Retina (tissue), 1 donor: ENCODE measurements around the gene FCHSD2.
"Not testable (repeated sequence)": the region's sequence is repeated elsewhere in the genome, so short reads cannot be mapped to it uniquely, and the experiment has no call there.

ENCODE experiments used
- DNase-seq: peaks from one replicate; pipeline ENCODE4 v3.0.0-alpha.2; 2016

The FCHSD2 gene

DNA sequence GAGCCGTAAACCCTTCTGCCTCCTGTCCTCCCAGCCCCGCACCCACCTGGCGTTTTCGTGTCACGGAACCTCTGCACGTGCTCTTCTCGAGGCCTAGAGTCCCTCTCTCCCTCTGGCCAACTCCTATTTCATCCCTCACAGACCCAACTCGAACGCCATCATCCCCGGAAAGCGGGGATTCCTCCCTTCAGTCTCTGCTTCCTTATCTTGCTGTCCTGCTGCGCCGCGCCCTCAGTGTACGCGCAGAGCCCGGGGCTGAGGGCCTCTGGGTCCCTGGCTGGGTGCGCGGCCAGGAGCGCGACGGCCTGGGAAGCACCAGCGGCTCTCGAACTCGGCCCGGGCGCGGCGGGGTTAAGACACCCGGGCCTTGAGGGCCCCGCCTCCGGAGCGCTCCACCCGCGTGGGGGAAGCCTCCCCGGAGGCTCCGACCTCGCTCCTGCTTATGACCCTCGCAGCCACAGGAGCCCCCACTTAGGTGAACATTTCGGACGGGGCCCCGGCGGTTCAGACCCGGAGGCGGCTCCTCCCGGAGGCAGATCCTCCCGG lies 328.3 kb downstream of the FCHSD2 start:
- peak; percentile 96 for DNase-seq

DNA sequence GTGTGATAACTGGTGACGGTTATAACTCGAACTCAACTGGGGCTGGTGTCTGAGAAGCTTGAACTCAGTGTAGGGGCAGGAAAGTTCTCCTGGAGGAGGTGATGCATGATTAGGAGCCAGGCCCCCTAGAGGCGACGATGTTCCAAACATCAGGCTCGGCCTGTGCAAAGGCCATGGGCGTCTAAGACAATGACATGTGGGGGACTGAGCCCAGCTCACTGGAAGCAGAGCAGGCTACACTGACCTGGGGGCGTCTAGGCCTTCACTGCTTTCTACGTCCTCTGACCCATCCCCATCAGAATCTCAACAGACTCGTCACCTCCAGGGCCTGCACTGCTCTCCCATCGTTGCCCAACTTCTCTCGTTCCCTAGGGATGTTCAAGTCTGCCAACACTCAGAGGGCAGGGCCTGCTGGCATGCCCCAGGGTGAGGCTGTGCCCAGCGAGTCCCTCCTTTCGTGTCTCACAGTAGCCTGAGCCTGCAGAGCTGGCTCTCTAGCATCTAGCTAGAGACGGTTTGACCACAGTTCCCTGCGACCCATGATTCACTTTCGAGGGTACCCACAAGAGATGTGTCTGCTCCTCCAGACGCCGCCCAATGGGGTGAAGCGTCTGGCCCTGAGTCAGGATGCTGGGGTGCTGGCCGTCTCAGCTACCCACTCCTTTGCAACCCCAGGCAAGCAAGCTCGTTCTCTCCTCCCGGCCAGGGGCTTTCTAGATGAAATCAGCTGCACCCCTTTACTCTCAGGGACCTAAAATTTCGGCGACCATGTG lies 329.0 kb downstream of the FCHSD2 start:
- peak; percentile 49 for DNase-seq

DNA sequence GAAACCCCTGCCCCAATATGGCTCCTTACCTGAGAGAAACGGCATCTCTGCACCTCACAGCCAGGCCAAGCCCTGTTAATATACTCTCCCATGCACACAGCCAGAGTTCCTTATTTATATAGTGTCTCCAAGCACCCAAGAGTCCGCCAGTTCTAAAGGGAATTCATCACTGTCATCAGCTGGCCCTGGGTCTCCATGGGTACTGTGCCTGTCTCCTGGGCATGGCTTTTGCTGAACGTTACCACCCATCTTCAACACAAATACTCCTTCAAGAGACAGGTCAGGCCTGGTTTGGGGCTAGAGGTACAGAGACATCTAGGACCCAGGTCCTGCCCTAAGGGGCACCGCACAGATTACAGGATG lies 329.5 kb downstream of the FCHSD2 start:
- DNase-seq, result no peak

DNA sequence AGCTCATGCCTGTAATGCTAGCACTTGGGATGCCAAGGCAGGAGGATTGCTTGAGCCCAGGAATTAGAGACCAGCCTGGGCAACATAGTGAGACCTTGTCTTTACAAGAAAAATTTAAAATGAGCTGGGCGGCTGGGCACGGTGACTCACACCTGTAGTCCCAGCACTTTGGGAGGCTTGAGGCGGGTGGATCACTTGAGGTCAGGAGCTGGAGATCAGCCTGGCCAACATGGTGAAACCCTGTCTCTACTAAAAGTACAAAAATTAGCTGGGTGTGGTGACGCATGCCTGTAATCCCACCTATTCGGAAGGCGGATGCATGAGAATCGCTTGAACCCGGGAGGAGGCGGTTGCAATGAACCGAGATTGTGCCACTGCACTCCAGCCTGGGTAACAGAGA lies 330.4 kb downstream of the FCHSD2 start:
- not testable (repeated sequence) for DNase-seq

DNA sequence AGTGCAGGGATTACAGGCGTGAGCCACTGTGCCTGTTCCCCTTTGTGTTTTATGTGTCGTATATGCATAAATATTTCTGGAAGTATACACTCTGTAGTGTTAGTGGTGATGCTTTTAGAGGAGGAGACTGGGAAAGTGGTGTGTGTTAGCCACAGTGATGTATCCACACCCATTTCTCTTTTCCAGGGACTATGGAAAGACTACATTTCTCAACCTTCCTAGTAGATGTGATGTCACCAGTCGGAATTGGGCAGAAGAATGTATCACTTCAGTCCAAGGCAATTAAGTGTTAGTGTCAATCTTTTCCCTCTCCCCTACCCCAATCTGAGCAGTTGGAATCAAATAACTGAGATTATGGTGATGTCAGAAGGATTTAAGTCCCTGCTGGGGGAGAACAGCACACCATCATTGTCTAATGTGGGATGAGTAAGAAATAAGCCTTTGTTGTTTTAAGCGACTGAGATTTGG lies 333.8 kb downstream of the FCHSD2 start:
- no peak for DNase-seq

DNA sequence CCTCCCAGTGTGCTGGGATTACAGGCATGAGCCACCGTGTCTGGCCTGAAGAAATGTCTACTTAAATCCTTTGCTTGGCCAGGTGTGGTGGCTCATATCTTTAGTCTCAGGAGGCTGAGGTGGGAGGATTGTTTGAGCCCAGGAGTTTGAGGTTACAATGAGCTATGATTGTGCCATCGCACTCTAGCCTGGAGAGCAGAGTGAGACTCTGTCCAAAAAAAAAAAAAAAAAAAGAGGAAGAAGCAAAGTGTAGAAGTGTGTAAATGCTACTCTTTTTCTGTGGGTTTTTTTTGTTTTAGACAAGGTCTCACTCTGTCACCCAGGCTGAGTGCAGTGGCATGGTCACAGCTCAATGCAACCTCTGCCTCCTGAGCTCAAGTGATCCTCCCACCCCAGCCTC lies 334.3 kb downstream of the FCHSD2 start:
- DNase-seq, result no peak

DNA sequence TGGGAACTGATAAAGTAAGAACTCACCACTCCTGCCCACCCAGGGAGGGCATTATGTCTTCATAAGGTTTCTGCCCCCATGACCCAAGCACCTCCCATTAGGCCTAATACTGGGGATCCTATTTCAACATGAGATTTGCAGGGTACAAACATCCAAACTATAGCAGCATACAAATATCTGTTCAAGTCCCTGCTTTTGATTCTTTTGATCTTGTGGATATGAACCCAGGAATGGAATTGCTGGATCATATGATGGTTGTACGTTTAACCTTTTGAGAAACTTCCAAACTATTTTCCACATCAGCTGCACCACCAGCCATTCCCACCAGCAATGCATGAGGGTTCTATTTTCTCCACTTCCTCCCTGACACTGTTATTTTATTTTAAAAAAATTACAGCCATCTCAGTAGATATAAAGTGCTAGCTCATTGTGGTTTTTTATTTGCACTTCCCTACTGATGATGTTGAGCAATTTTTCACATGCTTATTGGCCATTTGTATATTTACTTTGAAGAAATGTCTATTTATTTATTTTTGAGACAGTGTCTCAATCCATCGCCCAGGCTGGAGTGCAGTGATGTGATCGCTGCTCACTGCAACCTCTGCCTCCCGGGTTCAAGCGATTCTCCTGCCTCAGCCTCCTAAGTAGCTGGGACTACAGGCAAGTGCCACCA lies 335.0 kb downstream of the FCHSD2 start:
- no peak for DNase-seq

DNA sequence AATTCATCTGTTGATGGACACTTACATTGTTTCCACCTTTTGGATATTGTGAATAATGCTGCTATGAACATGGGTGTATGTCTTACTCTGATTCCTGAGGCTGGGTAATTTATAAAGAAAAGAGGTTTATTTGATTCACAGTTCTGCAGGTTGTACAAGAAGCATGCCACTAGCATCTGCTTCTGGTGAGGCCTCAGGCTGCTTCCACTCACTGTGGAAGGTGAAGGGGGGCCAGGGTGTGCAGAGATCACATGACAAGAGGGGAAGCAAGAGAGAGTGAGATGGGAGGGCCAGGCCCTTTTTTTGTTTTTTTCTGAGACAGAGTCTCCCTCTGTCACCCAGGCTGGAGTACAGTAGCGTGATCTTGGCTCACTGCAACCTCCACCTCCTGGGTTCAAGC lies 335.7 kb downstream of the FCHSD2 start:
- not testable (repeated sequence) for DNase-seq

DNA sequence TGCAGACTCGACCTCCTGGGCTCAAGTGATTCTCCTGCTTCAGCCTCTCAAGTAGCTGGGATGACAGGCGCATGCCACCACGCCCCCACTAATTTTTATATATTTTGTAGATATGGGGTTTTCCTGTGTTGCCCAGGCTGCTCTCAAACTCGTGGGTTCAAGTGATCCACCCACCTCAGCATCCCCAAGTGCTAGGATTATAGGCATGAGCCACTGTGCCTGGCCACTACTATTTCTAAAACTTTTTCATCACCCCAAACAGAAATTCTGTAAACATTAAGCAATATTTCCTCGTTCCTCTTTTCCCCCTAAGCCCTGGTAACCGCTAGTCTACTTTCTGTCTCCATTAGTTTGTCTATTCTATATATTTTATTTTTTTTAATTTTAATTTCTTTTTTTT lies 336.9 kb downstream of the FCHSD2 start:
- no peak for DNase-seq

DNA sequence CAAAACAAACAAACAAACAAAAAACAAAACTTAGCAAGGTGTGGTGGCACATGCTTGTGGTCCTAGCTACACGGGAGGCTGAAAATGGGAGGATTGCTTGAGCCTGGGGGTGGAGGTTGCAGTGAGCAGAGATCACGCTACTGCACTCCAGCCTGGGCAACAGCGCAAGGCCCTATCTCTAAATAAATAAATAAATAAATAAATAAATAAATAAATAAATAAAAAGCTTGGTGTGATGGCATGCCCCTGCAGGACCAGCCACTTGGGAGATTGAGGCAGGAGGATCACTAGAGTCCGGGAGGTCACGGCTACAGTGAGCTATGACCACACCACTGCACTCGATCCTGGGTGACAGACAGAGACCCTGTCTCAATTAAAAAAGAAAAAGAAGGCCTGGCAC lies 339.3 kb downstream of the FCHSD2 start:
- DNase-seq, result no peak

DNA sequence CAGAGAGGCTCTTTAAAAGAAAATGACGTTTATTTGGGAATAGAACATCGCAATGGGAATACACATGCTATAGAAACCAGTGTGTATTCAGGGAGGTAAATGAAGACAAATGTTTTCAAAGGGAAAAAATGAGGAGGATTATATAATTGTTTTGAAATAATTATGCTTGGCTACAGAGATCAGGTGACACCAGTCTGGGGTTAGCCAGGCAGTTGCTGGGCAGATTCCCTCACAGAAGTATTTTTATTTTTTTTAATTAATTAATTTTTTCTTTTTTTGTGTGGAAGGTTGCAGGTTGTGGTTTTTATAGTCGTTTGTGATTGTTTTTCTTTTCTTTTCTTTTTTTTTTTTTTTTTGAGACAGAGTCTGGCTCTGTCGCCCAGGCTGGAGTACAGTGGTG lies 342.7 kb downstream of the FCHSD2 start:
- DNase-seq, result no peak

DNA sequence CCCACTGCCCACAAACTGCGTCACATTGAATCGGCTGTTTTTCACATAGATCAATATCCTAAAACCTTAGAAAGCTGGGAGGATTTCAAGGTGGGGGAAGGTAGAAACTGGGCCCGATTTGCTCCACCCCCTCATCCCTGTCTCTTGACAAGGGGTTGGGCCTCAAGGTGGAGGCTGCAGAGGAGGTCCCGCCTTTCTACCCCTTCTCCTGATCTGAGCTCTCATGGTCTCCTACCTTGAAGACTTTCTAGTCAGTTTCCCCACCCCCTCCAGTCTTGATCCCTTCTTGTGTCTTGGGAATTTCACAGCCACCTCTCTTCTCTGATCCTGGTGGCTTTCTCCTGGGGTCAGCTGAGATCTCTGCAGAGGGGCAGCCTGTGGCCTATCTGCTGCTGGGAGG lies 343.8 kb downstream of the FCHSD2 start:
- DNase-seq, result no peak

DNA sequence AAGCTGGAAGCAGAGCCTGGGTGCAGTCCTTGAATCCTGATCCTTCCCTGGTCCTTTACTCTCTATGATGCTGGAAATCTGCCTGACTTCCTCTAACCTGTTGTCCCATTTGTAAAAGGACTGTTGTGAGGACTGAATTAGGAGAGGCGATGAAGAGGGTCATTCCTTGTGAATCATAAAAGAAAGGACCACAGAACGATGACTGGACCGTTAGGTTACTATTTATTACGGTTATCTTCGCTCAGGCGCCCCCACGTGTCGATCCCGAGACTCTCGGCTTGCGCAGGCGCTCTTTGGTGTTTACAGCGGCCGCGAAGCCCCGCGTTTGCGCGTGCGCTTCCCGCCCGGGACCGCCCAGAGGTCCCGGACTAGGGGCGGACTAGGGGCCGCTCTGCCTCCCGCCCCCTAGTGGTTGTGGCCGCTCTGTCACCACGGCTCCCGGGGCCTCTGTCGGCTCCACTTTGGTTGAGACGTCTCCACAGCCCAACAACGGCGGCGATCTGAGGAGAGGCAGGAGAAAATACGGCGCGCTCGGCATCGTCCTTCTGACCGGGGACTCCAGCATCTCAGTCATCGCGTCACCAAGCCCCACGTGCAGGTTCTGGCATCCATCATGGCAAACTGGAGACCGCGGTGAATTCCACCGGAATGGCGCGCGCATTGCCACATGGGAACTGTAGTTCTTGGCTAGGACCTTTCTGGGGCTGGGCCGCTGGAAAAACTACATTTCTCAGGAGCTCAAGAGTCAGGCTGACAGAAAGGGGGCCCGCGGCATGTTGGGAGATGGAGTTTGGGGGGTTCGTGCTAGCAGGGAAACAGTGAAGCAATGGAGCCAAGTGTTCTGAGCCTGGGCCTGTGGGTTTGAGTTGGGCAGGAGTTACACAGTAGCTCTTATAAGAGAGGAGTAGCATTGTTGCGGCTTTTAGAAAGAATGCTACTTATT lies 348.4 kb downstream of the FCHSD2 start, which contains the start of gene STARD10:
STARD10 (minus strand) TSS at position 623 of the 943 bp plus-strand sequence. CDS start 12,866 bp downstream, outside the sequence.
- DNase-seq, result peak; percentile 100

DNA sequence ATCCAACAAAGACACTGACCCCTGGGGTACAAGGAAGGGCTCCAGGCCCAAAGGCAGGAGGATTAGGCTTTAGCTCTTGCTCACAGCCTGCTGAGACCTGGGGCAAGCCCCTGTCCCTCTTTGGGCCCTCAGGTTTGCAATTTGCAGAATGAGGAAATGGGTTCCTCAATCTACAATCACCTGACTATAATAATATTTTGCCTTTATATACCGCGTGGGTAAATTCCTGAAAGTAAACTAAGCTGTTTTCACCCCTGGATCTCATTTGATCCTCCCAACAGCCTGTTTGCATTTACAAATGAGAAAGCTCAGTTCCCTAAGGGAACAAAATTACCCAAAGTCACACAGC lies 349.1 kb downstream of the FCHSD2 start:
- DNase-seq, result no peak

DNA sequence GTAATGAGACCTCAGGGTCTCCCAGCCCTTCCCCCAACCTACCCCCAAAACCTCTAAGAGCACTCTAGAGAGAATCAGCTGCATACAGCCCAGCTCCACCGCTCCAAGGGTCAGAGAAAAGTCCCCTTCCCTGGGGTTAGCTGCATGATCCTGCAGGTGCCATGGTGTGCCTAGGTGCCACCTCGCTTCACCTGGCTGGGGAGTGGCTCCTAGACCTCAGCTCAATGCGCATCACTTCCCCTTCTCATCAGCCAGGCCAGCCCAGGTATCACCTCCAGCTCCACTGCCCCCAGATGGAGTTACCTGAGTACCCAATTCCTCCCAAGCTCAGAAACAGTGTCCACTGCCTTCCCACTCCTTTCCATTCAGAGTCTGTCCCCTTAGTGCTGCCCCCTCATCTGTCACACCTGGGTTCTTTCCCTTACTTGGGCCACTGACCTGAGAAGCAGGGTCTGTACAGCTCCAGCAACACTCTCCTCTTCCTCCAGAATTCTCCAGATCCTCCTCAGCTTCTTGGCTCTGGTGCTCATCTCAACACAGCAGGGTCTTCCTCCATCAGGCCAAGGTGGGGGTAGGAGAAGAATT lies 349.6 kb downstream of the FCHSD2 start:
- DNase-seq, result no peak

DNA sequence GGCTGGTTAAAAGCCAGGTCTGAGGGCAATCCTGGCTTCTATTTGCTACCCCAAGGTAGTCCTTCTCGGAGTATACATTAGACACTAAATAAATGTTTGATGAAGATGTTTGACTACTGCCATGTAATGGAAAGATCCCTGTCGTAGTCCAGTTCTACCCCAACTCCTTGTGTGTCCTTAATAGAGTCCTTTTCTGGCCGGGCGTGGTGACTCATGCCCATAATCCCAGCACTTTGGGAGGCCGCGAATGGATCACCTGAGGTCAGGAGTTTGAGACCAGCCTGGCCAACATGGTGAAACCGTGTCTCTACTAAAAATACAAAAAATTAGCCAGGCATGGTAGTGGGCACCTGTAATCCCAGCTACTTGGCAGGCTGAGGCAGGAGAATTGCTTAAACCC lies 350.9 kb downstream of the FCHSD2 start:
- DNase-seq, result not testable (repeated sequence)

DNA sequence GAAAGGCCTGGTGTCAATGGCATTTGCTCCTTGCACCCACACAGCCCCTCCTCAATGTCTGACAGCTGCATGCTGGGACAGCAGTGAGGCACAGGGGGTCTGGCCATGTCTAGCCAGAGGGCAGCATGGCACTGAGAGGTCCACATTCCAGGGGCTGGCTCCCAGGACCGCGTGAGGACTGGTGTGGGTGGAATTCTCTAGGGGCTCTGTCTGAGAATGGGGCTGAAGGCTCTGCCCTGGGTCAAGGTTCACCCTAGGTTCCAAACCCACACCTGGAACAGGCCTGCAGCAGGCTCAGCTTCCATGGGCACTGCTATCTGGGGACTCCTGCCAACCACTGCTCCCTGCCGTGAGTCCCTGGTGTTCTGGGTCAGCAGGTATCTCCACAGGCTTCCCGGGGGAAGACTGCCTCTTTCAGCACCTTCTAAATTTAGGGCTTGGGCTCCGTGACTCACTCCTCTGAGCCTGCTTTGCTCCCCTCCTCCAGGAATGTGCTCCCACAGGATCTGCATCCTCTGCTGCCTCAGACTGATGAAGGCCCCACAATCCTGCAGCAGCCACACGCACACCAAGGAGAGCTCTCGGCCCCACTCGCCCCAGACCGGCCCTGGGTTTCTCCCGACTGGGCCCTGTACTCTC lies 352.5 kb downstream of the FCHSD2 start:
- DNase-seq, result no peak

DNA sequence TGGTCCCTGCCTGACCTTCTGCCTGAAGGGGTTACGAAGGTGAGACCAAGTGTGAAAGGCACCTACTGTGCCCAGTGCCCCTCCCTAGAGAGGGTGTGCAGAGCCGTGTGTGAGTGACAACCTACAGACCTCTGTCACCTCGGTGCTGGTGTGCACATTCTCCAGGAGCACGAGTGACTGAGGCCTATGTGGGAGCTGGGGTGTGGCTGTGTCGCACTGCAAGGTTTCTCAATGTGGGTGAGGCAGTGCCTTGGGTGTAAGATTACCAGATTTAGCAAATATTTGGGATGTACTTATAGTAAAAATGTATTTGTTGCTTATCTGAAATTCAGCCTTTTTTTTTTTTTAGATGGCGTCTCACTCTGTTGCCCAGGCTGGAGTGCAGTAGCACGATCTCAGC lies 353.9 kb downstream of the FCHSD2 start:
- DNase-seq, result no peak

DNA sequence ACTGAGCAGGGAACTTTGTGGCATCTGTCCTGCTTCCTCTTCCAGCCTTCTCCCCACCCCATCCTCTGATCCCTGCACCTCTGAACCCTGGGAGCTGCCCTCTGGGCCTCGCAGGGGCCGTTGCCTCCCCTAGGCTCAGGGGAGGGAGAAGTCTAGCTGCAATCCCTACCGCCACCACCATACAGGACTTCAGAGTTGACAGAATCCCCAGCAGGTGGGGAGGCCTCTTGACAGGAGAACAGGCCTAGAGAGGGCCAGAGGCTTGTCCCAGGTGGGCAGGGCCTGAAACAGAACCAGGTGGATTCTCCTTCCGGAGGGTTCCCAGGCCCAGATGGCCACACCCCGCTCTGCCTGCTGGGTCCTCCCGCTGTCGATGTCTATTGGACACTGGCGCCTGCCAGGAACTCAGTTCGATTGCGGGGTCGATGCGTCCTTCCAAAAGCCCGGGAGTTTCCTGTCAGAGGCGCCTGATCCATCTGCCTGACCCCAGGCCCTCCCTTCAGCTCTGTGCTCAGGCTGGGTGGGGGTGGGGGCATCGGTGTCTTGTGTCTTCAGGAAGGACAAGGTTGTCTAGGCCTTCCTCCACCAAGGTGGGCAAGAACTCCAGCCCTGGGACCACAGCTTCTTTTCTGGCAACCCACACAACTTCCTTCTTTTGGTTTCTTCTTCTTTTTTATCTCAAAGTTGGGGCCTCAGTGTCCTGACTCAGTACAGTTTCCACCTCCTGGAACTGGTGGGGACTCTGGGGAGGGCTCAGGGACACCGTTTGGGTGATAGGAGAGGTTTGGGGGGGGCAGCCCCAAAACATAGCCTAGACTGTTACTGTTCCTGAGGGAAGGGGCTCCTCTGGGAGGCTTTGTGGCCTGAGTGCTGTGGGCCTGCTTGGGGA lies 354.7 kb downstream of the FCHSD2 start:
- peak; percentile 57 for DNase-seq
